A673 (cell line): ENCODE results near the gene PCDHGA7. TPM values are rescaled to one million over a fixed set of nuclear protein-coding genes. Genes with fewer than 3 reads are reported as not detected.
"Not testable (repeated sequence)": the region's sequence is repeated elsewhere in the genome, so short reads cannot be mapped to it uniquely, and the experiment has no call there.

ENCODE experiments used
- BruUV-seq: library from RNA; stranded (reverse); fragments of 400-500 nt; replicated peaks from 2 replicates; lab custom pipeline; 2021; lab: Mats Ljungman, UMichigan
- CTCF ChIA-PET: fragments of 300-600 bp; sonication (Branson Sonifier 250); formaldehyde crosslinking; loops from one replicate; lab custom pipeline; 2022; ENCODE audit warnings: antibody characterized with exemption; lab: Charles Lee
- POLR2A ChIA-PET: fragments of 300-600 bp; sonication (Branson Sonifier 250); formaldehyde crosslinking; loops from one replicate; lab custom pipeline; 2022; ENCODE audit warnings: antibody characterized with exemption; ENCODE audit not compliant: low non-redundant PET; lab: Charles Lee
- DNase-seq: peaks from one replicate; pipeline ENCODE4 v3.0.0-alpha.2; 2015; ENCODE audit warnings: low spot score
- H3K27ac ChIP-seq: fragments of 200-600 bp; sonication (generic); 2 replicates; pipeline ENCODE4 v1.5.1; 2016; ENCODE audit warnings: mixed run types, low read depth, mild to moderate bottlenecking, mixed read lengths, antibody characterized with exemption, low read length; ENCODE audit not compliant: poor library complexity, severe bottlenecking
- H3K27me3 ChIP-seq: fragments of 200-600 bp; sonication (generic); replicated peaks from 2 replicates; pipeline ENCODE4 v1.6.1; 2017; ENCODE audit warnings: mixed run types, low read depth, mild to moderate bottlenecking, mixed read lengths, antibody characterized with exemption, low read length; ENCODE audit not compliant: insufficient read depth, poor library complexity
- H3K36me3 ChIP-seq: fragments of 200-600 bp; sonication (generic); 2 replicates; pipeline ENCODE4 v1.6.1; 2016; ENCODE audit warnings: mixed run types, mild to moderate bottlenecking, mixed read lengths, antibody characterized with exemption, low read length; ENCODE audit not compliant: insufficient read depth, poor library complexity, severe bottlenecking
- H3K4me1 ChIP-seq: fragments of 200-600 bp; sonication (generic); 2 replicates; pipeline ENCODE4 v1.6.1; 2017; ENCODE audit warnings: mixed run types, mild to moderate bottlenecking, mixed read lengths, antibody characterized with exemption, low read length; ENCODE audit not compliant: insufficient read depth, poor library complexity, severe bottlenecking
- H3K4me3 ChIP-seq: fragments of 200-600 bp; sonication (generic); 2 replicates; pipeline ENCODE4 v1.5.1; 2016; ENCODE audit warnings: low read depth, mixed run types, mild to moderate bottlenecking, mixed read lengths, low read length; ENCODE audit not compliant: poor library complexity, severe bottlenecking
- H3K9me3 ChIP-seq: fragments of 200-600 bp; sonication (generic); 2 replicates; pipeline ENCODE4 v1.6.1; 2016; ENCODE audit warnings: mixed run types, low read depth, mild to moderate bottlenecking, mixed read lengths, antibody characterized with exemption, low read length; ENCODE audit not compliant: poor library complexity, severe bottlenecking
- EZH2 ChIP-seq: fragments of 200-600 bp; sonication (generic); IDR thresholded peaks from 2 replicates; pipeline ENCODE4 v1.6.1; 2017; ENCODE audit warnings: borderline replicate concordance, low read depth, mild to moderate bottlenecking, mixed read lengths, antibody characterized with exemption, low read length; ENCODE audit not compliant: poor library complexity, severe bottlenecking
- intact Hi-C: fragments of 100-400 bp; cut with micrococcal nuclease; formaldehyde crosslinking; loops from one replicate; pipeline ENCODE4 v1.10.0; 2022; ENCODE audit not compliant: unreplicated experiment
- total RNA-seq: library from RNA; stranded (reverse); gene quantifications from 2 replicates; pipeline ENCODE4 v1.2.3, GENCODE V29; 2021
- TF ChIP-seq, protein P1 (sequence below): fragments of 300-800, 200-600 bp; sonication (generic); conservative IDR thresholded peaks from 2 replicates; pipeline ENCODE4 v1.5.1; 2017; ENCODE audit warnings: low read depth, mild to moderate bottlenecking, antibody characterized with exemption, low read length, moderate library complexity, mixed read lengths

PCDHGA7 gene
- total RNA-seq, 1 experiment from 2014 or later, result 10.9 TPM

DNA sequence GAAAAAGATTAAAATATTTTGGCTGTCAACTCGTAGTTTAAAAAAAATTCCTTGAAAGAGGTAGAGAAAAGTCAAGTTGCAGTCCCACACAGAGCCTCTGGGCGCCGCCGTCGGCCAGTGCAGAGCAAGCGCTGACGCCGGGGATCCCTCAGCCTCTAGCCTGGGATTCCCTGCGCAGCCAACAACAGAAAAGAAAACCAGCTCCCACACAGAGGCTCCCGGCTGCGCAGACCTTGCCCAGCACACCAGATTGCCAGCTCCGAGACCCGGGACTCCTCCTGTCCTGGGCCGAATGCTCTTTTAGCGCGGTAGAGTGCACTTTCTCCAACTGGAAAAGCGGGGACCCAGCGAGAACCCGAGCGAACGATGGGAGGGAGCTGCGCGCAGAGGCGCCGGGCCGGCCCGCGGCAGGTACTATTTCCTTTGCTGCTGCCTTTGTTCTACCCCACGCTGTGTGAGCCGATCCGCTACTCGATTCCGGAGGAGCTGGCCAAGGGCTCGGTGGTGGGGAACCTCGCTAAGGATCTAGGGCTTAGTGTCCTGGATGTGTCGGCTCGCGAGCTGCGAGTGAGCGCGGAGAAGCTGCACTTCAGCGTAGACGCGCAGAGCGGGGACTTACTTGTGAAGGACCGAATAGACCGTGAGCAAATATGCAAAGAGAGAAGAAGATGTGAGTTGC lies 35.1 kb downstream of the PCDHGA7 start, which contains the start of gene PCDHGB7:
Gene PCDHGB7 (plus strand): TSS at position 184 of the 679 bp plus-strand sequence. CDS start 183 bp downstream, at position 367.
- H3K27me3 ChIP-seq, H3K4me3 ChIP-seq, POLR2A ChIA-PET, H3K4me1 ChIP-seq, H3K27ac ChIP-seq, BruUV-seq, intact Hi-C loops: not testable (repeated sequence)
- CTCF ChIA-PET, result interaction anchor here (1.1 kb wide), 1 partner anchor 143 kb away, joined by 8 read pairs; no protein-coding TSS in a partner anchor
- TF ChIP-seq, protein P1, sequence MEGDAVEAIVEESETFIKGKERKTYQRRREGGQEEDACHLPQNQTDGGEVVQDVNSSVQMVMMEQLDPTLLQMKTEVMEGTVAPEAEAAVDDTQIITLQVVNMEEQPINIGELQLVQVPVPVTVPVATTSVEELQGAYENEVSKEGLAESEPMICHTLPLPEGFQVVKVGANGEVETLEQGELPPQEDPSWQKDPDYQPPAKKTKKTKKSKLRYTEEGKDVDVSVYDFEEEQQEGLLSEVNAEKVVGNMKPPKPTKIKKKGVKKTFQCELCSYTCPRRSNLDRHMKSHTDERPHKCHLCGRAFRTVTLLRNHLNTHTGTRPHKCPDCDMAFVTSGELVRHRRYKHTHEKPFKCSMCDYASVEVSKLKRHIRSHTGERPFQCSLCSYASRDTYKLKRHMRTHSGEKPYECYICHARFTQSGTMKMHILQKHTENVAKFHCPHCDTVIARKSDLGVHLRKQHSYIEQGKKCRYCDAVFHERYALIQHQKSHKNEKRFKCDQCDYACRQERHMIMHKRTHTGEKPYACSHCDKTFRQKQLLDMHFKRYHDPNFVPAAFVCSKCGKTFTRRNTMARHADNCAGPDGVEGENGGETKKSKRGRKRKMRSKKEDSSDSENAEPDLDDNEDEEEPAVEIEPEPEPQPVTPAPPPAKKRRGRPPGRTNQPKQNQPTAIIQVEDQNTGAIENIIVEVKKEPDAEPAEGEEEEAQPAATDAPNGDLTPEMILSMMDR, result 0 out of 2 replicates have a peak, but pooled peaks have one; percentile 37
- DNase-seq, result peak; percentile 24
- Histone ChIP-seq H3K36me3 (peaks cover 12% of the 10 kb centered on the region), H3K9me3 (peaks cover 87% of the 10 kb centered on the region)

DNA sequence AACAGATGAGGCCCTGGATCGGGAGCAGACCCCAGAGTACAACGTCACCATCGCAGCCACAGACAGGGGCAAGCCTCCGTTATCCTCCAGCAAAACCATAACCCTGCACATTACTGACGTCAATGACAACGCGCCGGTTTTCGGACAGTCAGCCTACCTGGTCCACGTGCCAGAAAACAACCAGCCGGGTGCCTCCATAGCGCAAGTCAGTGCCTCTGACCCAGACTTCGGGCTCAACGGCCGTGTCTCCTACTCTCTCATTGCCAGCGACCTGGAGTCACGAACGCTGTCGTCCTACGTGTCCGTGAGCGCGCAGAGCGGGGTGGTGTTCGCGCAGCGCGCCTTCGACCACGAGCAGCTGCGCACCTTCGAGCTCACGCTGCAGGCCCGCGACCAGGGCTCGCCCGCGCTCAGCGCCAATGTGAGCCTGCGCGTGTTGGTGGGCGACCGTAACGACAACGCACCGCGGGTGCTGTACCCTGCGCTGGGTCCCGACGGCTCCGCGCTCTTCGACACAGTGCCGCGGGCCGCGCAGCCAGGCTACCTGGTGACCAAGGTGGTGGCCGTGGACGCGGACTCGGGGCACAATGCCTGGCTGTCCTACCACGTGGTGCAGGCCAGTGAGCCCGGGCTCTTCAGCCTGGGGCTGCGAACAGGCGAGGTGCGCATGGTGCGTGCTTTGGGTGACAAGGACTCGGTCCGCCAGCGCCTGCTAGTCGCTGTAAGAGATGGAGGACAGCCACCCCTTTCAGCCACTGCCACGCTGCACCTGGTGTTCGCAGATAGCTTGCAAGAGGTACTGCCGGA lies 36.7 kb downstream of the PCDHGA7 start:
- intact Hi-C loops, result no loop called here
- CTCF ChIA-PET, result interaction anchor here (3.1 kb wide), 1 partner anchor 145 kb away, joined by 15 read pairs; no protein-coding TSS in a partner anchor

DNA sequence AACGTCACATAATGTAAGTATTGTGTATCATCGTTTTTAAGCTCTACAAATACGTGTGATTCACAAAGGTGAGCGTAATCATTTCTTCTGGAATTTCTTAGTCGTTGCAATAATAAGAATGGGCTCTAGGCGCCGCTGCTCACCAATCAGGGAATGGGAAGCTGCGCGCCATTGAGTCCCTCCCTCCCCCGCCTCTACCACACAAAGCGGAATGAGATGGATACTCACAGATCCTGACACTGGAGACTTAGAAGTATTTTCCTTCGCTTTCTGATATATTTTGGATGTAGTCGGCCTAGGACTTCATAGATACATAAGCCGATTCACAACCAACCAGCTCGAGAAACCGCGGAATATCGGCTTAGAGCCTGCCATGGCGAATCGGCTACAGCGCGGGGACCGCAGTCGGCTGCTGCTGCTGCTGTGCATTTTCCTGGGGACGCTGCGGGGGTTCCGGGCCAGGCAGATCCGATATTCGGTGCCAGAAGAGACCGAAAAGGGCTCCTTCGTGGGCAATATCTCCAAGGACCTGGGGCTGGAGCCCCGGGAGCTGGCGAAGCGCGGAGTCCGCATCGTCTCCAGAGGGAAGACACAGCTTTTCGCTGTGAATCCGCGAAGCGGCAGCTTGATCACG lies 38.4 kb downstream of the PCDHGA7 start, which contains the start of gene PCDHGA11:
Gene PCDHGA11 (plus strand): TSS at position 197 of the 634 bp plus-strand sequence. CDS start 177 bp downstream, at position 374.
- Histone ChIP-seq H3K36me3 (peaks cover 10% of the 10 kb centered on the region), H3K27ac (peak within 1 kb of the TSS; percentile 77), H3K4me3 (peak within 1 kb of the TSS; percentile 53), H3K4me1 (no peaks in the 10 kb centered on the region), H3K27me3 (no peaks in the 10 kb centered on the region), H3K9me3 (peaks cover 95% of the 10 kb centered on the region)
- intact Hi-C loops, result loop anchor here (1.0 kb wide), 2 partner anchors 103 to 136 kb away; no protein-coding TSS in a partner anchor
- TF ChIP-seq, protein P1, result peak; percentile 69
- no peak for TF ChIP-seq EZH2
- BruUV-seq, result TSS peak; percentile 67
- ChIA-PET POLR2A (no interaction called here), CTCF (interaction anchor here (0.6 to 3.1 kb wide), 10 partner anchors 9 to 146 kb away, joined by 3 to 15 read pairs (median 5); partner anchors contain the start of genes PCDHGA12 and PCDHGB3)
- DNase-seq, result peak; percentile 85

More for the DNA sequence above, 36.7 kb downstream of the PCDHGA7 start:
- Histone ChIP-seq H3K4me1 (no peaks in the 10 kb centered on the region), H3K9me3 (peaks cover 87% of the 10 kb centered on the region), H3K36me3 (no peaks in the 10 kb centered on the region), H3K27ac (no peak overlapping the region), H3K4me3 (no peak overlapping the region), H3K27me3 (no peaks in the 10 kb centered on the region)
- POLR2A ChIA-PET, result no interaction called here
- DNase-seq, result no peak
- BruUV-seq, result no TSS peak
- TF ChIP-seq EZH2, result no peak
- TF ChIP-seq, protein P1, result no peak
